Right lobe of liver (tissue), 4 donors: ENCODE results near the gene CHTF8.

Source experiments
- POLR2A ChIP-seq: fragments of 450-650 bp; IDR thresholded peaks from one replicate; pipeline ENCODE4 v1.6.1; 2017; ENCODE audit warnings: antibody characterized with exemption, mild to moderate bottlenecking
- TF ChIP-seq, protein P1 (sequence below), 4 donors: fragments of 200-600 bp in 3 of 4; fragments of 450-650 bp in 1 of 4; IDR thresholded peaks; one replicate each; pipeline versions ENCODE4 v1.5.1 to v1.8.0; 2016 to 2022; ENCODE audit warnings: antibody characterized with exemption in 4 of 4, mild to moderate bottlenecking in 2 of 4
- donor health status: DM: no; HTN: no; CAD: no.
- donor health status: DM: no; HTN: no; CAD: no.
- donor health status: DM: no; HTN: yes; CAD: no.

DNA sequence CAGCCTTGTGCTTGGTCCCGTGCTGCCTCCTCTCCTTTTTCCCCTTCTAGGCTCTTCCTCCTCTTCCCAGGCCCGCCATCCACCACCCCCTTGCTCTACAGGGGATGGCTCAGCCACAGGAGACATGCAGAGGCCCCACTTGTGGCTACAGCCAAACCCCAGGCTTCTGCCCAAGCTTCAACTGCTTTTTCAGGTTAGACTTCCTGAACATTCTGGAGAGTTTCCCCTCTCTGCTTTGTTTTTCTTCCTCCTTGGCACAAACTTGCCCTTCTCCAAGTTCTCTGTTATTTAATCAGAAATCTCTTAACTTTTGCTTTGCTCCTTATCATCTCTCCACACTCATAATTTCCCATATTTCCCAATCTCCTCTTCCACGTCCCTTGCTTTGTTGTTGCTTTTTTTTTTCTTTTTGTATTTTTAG, 45.2 kb downstream of the CHTF8 start:
- TF ChIP-seq, protein P1, sequence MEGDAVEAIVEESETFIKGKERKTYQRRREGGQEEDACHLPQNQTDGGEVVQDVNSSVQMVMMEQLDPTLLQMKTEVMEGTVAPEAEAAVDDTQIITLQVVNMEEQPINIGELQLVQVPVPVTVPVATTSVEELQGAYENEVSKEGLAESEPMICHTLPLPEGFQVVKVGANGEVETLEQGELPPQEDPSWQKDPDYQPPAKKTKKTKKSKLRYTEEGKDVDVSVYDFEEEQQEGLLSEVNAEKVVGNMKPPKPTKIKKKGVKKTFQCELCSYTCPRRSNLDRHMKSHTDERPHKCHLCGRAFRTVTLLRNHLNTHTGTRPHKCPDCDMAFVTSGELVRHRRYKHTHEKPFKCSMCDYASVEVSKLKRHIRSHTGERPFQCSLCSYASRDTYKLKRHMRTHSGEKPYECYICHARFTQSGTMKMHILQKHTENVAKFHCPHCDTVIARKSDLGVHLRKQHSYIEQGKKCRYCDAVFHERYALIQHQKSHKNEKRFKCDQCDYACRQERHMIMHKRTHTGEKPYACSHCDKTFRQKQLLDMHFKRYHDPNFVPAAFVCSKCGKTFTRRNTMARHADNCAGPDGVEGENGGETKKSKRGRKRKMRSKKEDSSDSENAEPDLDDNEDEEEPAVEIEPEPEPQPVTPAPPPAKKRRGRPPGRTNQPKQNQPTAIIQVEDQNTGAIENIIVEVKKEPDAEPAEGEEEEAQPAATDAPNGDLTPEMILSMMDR (IDR thresholded peaks at IDR 0.05): no peak
- TF ChIP-seq POLR2A: no peak
